Vagina (tissue), 2 donors: Measurements from ENCODE around the gene EIF2D. TPM values are rescaled to one million over a fixed set of nuclear protein-coding genes. Genes with fewer than 3 reads are reported as not detected.
A peak's percentile ranks its signal among the peaks of the same experiment; 100 is the strongest.

ENCODE experiments used
- DNase-seq, 2 donors: peaks; one replicate each; pipeline ENCODE4 v3.0.0-alpha.2; 2017; ENCODE audit errors: extremely low spot score in 2 of 2
- H3K27ac ChIP-seq: fragments of 200-600 bp; sonication (generic); one replicate; pipeline ENCODE4 v1.5.1; 2019
- H3K27me3 ChIP-seq: fragments of 200-600 bp; sonication (generic); one replicate; pipeline ENCODE4 v1.5.1; 2019
- H3K36me3 ChIP-seq, 2 donors: fragments of 200-600 bp; sonication (generic); one replicate each; pipeline ENCODE4 v1.5.1; 2017 to 2019
- H3K4me1 ChIP-seq: fragments of 200-600 bp; sonication (generic); one replicate; pipeline ENCODE4 v1.5.1; 2019
- H3K4me3 ChIP-seq, 2 donors: fragments of 200-600 bp; sonication (generic); 1 replicate in 1 of 2; 2 replicates in 1 of 2; pipeline ENCODE4 v1.5.1; 2016 to 2019
- H3K9me3 ChIP-seq: fragments of 200-600 bp; sonication (generic); one replicate; pipeline ENCODE4 v1.5.1; 2019
- POLR2A ChIP-seq, 2 donors: fragments of 450-650 bp; IDR thresholded peaks; one replicate each; pipeline ENCODE4 v1.6.1; 2017; ENCODE audit warnings: antibody characterized with exemption in 2 of 2, mild to moderate bottlenecking in 2 of 2, moderate library complexity in 2 of 2
- POLR2AphosphoS5 ChIP-seq, 2 donors: sonication (generic); formaldehyde crosslinking; IDR thresholded peaks; one replicate each; pipeline ENCODE4 v1.9.0; 2017; ENCODE audit warnings: antibody characterized with exemption in 2 of 2, mild to moderate bottlenecking in 2 of 2, low read depth in 1 of 2; ENCODE audit not compliant: insufficient read depth in 1 of 2
- intact Hi-C: fragments of 100-400 bp; cut with DNase I; formaldehyde crosslinking; loops from one replicate; pipeline ENCODE4 v1.15.1; 2023
- total RNA-seq: library from RNA; depleted of rRNA; stranded (reverse); fragments of >200 nt; gene quantifications from one replicate; pipeline ENCODE4 v1.2.3, GENCODE V29; 2016
- TF ChIP-seq, protein P1 (sequence below), 3 experiments: fragments of 450-650 bp in 2 of 3; fragments of 200-600 bp in 1 of 3; sonication (generic) in 1 of 3; IDR thresholded peaks; one replicate each; pipeline ENCODE4 v1.5.1; 2017 to 2019; ENCODE audit warnings: antibody characterized with exemption in 3 of 3, mild to moderate bottlenecking in 2 of 3, moderate library complexity in 2 of 3

Gene EIF2D
- total RNA-seq, 1 donor from 2014 or later, result 48.9 TPM

GRCh38 chr1:206588492-206588891 is 23.8 kb downstream of the EIF2D start:
- Histone ChIP-seq H3K36me3 (peaks cover 0 to 24% of the 10 kb centered on the region in 2 donors), H3K4me1 (peaks cover 75% of the 10 kb centered on the region), H3K27ac (peak overlapping the region; percentile 77), H3K27me3 (no peaks in the 10 kb centered on the region), H3K9me3 (no peaks in the 10 kb centered on the region), H3K4me3 (no peak overlapping the region)
- intact Hi-C loops, result no loop called here
- TF ChIP-seq, protein P1, sequence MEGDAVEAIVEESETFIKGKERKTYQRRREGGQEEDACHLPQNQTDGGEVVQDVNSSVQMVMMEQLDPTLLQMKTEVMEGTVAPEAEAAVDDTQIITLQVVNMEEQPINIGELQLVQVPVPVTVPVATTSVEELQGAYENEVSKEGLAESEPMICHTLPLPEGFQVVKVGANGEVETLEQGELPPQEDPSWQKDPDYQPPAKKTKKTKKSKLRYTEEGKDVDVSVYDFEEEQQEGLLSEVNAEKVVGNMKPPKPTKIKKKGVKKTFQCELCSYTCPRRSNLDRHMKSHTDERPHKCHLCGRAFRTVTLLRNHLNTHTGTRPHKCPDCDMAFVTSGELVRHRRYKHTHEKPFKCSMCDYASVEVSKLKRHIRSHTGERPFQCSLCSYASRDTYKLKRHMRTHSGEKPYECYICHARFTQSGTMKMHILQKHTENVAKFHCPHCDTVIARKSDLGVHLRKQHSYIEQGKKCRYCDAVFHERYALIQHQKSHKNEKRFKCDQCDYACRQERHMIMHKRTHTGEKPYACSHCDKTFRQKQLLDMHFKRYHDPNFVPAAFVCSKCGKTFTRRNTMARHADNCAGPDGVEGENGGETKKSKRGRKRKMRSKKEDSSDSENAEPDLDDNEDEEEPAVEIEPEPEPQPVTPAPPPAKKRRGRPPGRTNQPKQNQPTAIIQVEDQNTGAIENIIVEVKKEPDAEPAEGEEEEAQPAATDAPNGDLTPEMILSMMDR (IDR thresholded peaks at IDR 0.05), result no peak
- TF ChIP-seq POLR2A (IDR thresholded peaks at IDR 0.05) (no peak), POLR2AphosphoS5 (IDR thresholded peaks at IDR 0.05; ENCODE audit: insufficient read depth in 1 of 2, low read depth in 1 of 2) (no peak)
- DNase-seq, result no peak

DNA sequence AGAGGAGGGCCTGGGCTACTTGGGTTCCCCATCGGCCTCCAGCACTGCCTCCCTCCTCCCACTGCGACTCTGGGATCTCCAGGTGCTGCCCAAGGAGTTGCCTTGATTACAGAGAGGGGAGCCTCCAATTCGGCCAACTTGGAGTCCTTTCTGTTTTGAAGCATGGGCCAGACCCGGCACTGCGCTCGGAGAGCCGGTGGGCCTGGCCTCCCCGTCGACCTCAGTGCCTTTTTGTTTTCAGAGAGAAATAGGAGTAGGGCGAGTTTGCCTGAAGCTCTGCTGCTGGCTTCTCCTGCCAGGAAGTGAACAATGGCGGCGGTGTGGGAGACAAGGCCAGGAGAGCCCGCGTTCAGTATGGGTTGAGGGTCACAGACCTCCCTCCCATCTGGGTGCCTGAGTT is 24.4 kb downstream of the EIF2D start:
- Histone ChIP-seq H3K36me3 (peaks cover 0 to 18% of the 10 kb centered on the region in 2 donors), H3K4me3 (no peak overlapping the region), H3K4me1 (peaks cover 80% of the 10 kb centered on the region), H3K9me3 (no peaks in the 10 kb centered on the region), H3K27me3 (no peaks in the 10 kb centered on the region), H3K27ac (peak overlapping the region; percentile 77)
- intact Hi-C loops, result no loop called here
- TF ChIP-seq, protein P1 (IDR thresholded peaks at IDR 0.05), result no peak
- TF ChIP-seq POLR2AphosphoS5 (IDR thresholded peaks at IDR 0.05; ENCODE audit: insufficient read depth in 1 of 2, low read depth in 1 of 2) (no peak), POLR2A (IDR thresholded peaks at IDR 0.05) (no peak)
- DNase-seq, result no peak

DNA sequence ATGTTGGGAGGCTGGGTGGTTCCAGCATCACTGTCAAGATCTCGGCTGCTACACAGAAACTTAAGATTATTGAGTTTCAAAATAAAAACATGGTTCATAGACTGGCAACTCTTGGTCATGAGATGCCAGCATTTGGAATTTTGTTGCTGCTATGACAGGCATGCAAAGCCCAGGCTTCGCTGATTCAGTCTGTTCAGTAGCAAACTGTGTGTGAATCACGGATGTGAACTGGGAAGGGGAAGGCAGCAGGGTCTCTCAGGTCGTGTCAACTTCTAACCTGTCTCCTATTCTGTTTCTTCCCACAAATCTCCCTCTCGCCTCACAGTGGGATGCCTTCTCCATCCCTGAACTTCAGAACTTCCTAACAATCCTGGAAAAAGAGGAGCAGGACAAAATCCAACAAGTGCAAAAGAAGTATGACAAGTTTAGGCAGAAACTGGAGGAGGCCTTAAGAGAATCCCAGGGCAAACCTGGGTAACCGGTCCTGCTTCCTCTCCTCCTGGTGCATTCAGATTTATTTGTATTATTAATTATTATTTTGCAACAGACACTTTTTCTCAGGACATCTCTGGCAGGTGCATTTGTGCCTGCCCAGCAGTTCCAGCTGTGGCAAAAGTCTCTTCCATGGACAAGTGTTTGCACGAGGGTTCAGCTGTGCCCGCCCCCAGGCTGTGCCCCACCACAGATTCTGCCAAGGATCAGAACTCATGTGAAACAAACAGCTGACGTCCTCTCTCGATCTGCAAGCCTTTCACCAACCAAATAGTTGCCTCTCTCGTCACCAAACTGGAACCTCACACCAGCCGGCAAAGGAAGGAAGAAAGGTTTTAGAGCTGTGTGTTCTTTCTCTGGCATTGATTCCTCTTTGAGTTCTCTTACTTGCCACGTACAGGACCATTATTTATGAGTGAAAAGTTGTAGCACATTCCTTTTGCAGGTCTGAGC is 25.5 kb downstream of the EIF2D start:
- no peak for DNase-seq
- Histone ChIP-seq H3K4me3 (no peak overlapping the region), H3K27me3 (no peaks in the 10 kb centered on the region), H3K4me1 (peaks cover 86% of the 10 kb centered on the region), H3K9me3 (no peaks in the 10 kb centered on the region), H3K36me3 (peaks cover 0 to 7% of the 10 kb centered on the region in 2 donors), H3K27ac (peak overlapping the region; percentile 77)
- peak in 1 of 2 donors; percentile 45 for TF ChIP-seq POLR2AphosphoS5 (IDR thresholded peaks at IDR 0.05; ENCODE audit: insufficient read depth in 1 of 2, low read depth in 1 of 2)
- TF ChIP-seq, protein P1 (IDR thresholded peaks at IDR 0.05), result no peak
- intact Hi-C loops, result no loop called here

DNA sequence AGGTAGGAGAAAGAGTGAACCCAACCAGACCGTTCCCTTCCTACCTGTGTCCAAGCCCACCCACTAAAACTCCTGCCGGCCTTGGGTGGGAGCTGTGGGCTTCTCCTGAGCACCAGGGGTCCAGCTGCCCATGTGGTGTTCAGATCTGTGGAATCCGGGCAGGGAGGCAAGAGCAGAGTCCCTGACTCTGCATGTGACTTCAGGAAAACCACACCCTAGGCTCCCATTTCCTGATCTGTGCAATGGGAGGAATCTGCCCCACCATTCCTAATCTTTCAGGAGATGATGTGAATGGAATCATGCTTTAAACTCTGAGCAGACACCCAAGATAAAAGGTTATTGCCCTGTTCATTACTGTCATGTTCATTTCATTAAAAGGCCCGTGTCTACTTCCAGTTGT is 27.6 kb downstream of the EIF2D start:
- intact Hi-C loops, result loop anchor here (5.0 kb wide), 1 partner anchor 92 kb away; no protein-coding TSS in a partner anchor
- peaks cover 67% of the 10 kb centered on the region for H3K4me1 ChIP-seq
- peak overlapping the region; percentile 54 for H3K27ac ChIP-seq
- TF ChIP-seq POLR2AphosphoS5 (IDR thresholded peaks at IDR 0.05; ENCODE audit: insufficient read depth in 1 of 2, low read depth in 1 of 2) (no peak), POLR2A (IDR thresholded peaks at IDR 0.05) (no peak)
- TF ChIP-seq, protein P1 (IDR thresholded peaks at IDR 0.05), result no peak
- no peaks in the 10 kb centered on the region for H3K9me3 ChIP-seq
- H3K36me3 ChIP-seq, result peaks cover 0 to 5% of the 10 kb centered on the region in 2 donors
- H3K4me3 ChIP-seq, result no peak overlapping the region
- no peak for DNase-seq
- no peaks in the 10 kb centered on the region for H3K27me3 ChIP-seq
